IMR-90 (cell line): Measurements from ENCODE around the gene C3orf33. TPM values are rescaled to one million over a fixed set of nuclear protein-coding genes. Genes with fewer than 3 reads are reported as not detected.

Source experiments
- ATAC-seq: fragments of 200-7000 bp; cut with Tn5 transposase; 2 replicates; pipeline ENCODE4 v1.9.1; 2020; ENCODE audit warnings: low read depth, mild to moderate bottlenecking, moderate library complexity
- BruUV-seq: library from RNA; stranded (reverse); fragments of 400-500 nt; replicated peaks from 2 replicates; lab custom pipeline; 2021; lab: Mats Ljungman, UMichigan
- CTCF ChIA-PET: fragments of 300-600 bp; formaldehyde crosslinking; extraction: SDS; loops from one replicate; lab custom pipeline; 2021; ENCODE audit warnings: antibody characterized with exemption; lab: Yijun Ruan, JAX
- POLR2A ChIA-PET: fragments of 300-600 bp; sonication (Branson Sonifier 250); formaldehyde crosslinking; loops from one replicate; lab custom pipeline; 2022; ENCODE audit warnings: antibody characterized with exemption; ENCODE audit not compliant: unreplicated experiment; lab: Charles Lee
- DNase-seq: peaks from one replicate; pipeline ENCODE4 v3.0.0; 2013
- H2AFZ ChIP-seq: replicated peaks from 2 replicates; pipeline ENCODE3; 2013; ENCODE audit warnings: low read length, mild to moderate bottlenecking; ENCODE audit not compliant: poor library complexity
- H2AK5ac ChIP-seq: 2 replicates; pipeline ENCODE4 v1.6.1; 2013; ENCODE audit warnings: low read depth, low read length, inconsistent platforms
- H2AK9ac ChIP-seq: replicated peaks from 2 replicates; pipeline ENCODE3; 2013; ENCODE audit warnings: mild to moderate bottlenecking, low read depth, low read length, moderate library complexity; ENCODE audit not compliant: poor library complexity
- H2BK120ac ChIP-seq: 2 replicates; pipeline ENCODE4 v1.6.1; 2013; ENCODE audit warnings: low read depth, low read length, inconsistent platforms
- H2BK15ac ChIP-seq: 3 replicates; pipeline ENCODE4 v1.6.1; 2013; ENCODE audit warnings: low read depth, low read length, inconsistent platforms
- H2BK20ac ChIP-seq: 2 replicates; pipeline ENCODE4 v1.6.1; 2013; ENCODE audit warnings: low read depth, mild to moderate bottlenecking, inconsistent platforms, low read length, moderate library complexity
- H2BK5ac ChIP-seq: 2 replicates; pipeline ENCODE4 v1.6.1; 2013; ENCODE audit warnings: mild to moderate bottlenecking, low read depth, low read length, inconsistent platforms; ENCODE audit not compliant: poor library complexity, severe bottlenecking
- H3K14ac ChIP-seq: replicated peaks from 2 replicates; pipeline ENCODE4 v1.6.1; 2013; ENCODE audit warnings: low read depth, low read length, inconsistent platforms
- H3K18ac ChIP-seq: 2 replicates; pipeline ENCODE4 v1.6.1; 2013; ENCODE audit warnings: low read depth, low read length, control low read depth
- H3K23ac ChIP-seq: 2 replicates; pipeline ENCODE4 v1.6.1; 2013; ENCODE audit warnings: low read depth, low read length, inconsistent platforms
- H3K27ac ChIP-seq: 2 replicates; pipeline ENCODE4 v1.5.1; 2013; ENCODE audit warnings: mild to moderate bottlenecking, control low read depth, low read length; ENCODE audit not compliant: insufficient read depth
- H3K27me3 ChIP-seq: 2 replicates; pipeline ENCODE4 v1.6.1; 2013; ENCODE audit warnings: low read length; ENCODE audit not compliant: control insufficient read depth, insufficient read depth
- H3K36me3 ChIP-seq: 2 replicates; pipeline ENCODE4 v1.6.1; 2013; ENCODE audit warnings: low read length, mixed read lengths; ENCODE audit not compliant: control insufficient read depth, insufficient read depth
- H3K4ac ChIP-seq: 2 replicates; pipeline ENCODE4 v1.6.1; 2013; ENCODE audit warnings: low read depth, low read length, inconsistent platforms
- H3K4me1 ChIP-seq: 2 replicates; pipeline ENCODE4 v1.6.1; 2013; ENCODE audit warnings: low read length, mixed read lengths; ENCODE audit not compliant: control insufficient read depth, insufficient read depth
- H3K4me2 ChIP-seq: 2 replicates; pipeline ENCODE4 v1.6.1; 2013; ENCODE audit warnings: low read depth, mild to moderate bottlenecking, control low read depth, low read length, moderate library complexity
- H3K4me3 ChIP-seq: 2 replicates; pipeline ENCODE4 v1.5.1; 2013; ENCODE audit warnings: low read depth, mild to moderate bottlenecking, control low read depth, low read length, moderate library complexity; ENCODE audit not compliant: insufficient read depth
- H3K56ac ChIP-seq: 2 replicates; pipeline ENCODE4 v1.6.1; 2013; ENCODE audit warnings: low read length, inconsistent platforms; ENCODE audit not compliant: insufficient read depth; ENCODE audit errors: extremely low read depth
- H3K79me1 ChIP-seq, 2 experiments: 2 replicates each; pipeline ENCODE4 v1.6.1; 2013; ENCODE audit warnings: low read length in 2 of 2, inconsistent platforms in 1 of 2, low read depth in 1 of 2
- H3K9ac ChIP-seq: 2 replicates; pipeline ENCODE4 v1.6.1; 2013; ENCODE audit warnings: low read depth, low read length, control low read depth
- H3K9me1 ChIP-seq: 2 replicates; pipeline ENCODE4 v1.6.1; 2013; ENCODE audit warnings: low read length, inconsistent platforms; ENCODE audit not compliant: insufficient read depth
- H3K9me3 ChIP-seq: 2 replicates; pipeline ENCODE4 v1.6.1; 2013; ENCODE audit warnings: low read length; ENCODE audit not compliant: control insufficient read depth, insufficient read depth
- H4K20me1 ChIP-seq: 2 replicates; pipeline ENCODE4 v1.6.1; 2013; ENCODE audit warnings: low read length, inconsistent platforms; ENCODE audit not compliant: insufficient read depth
- H4K5ac ChIP-seq: 2 replicates; pipeline ENCODE4 v1.6.1; 2013; ENCODE audit warnings: mild to moderate bottlenecking, low read depth, low read length, control low read depth
- H4K8ac ChIP-seq, 2 experiments: 2 replicates each; pipeline ENCODE4 v1.6.1; 2013; ENCODE audit warnings: low read depth in 2 of 2, low read length in 2 of 2, control low read depth in 1 of 2, inconsistent platforms in 1 of 2
- H4K91ac ChIP-seq: 2 replicates; pipeline ENCODE4 v1.6.1; 2013; ENCODE audit warnings: low read depth, low read length, inconsistent platforms; ENCODE audit not compliant: insufficient read depth
- BHLHE40 ChIP-seq: fragments of 150-350 bp; IDR thresholded peaks from 2 replicates; pipeline ENCODE4 v1.6.1; 2016; ENCODE audit warnings: mild to moderate bottlenecking, low read depth, low read length
- CEBPB ChIP-seq: IDR thresholded peaks from 2 replicates; pipeline ENCODE4 v1.6.1; 2012; ENCODE audit warnings: low read depth, low read length, improper control_type of control experiment
- CHD1 ChIP-seq: IDR thresholded peaks from 2 replicates; pipeline ENCODE4 v1.6.1; 2012; ENCODE audit warnings: low read depth, low read length, improper control_type of control experiment
- CTCF ChIP-seq: conservative IDR thresholded peaks from 2 replicates; pipeline ENCODE4 v1.5.1; 2012; ENCODE audit warnings: mild to moderate bottlenecking, low read depth, low read length, improper control_type of control experiment
- ELK1 ChIP-seq: fragments of 150-350 bp; IDR thresholded peaks from 2 replicates; pipeline ENCODE4 v1.6.1; 2016; ENCODE audit warnings: low read depth, mild to moderate bottlenecking, low read length, moderate library complexity, borderline replicate concordance
- FOS ChIP-seq: fragments of 150-350 bp; IDR thresholded peaks from 2 replicates; pipeline ENCODE4 v1.6.1; 2016; ENCODE audit warnings: low read depth, low read length
- MAFK ChIP-seq: IDR thresholded peaks from 2 replicates; pipeline ENCODE4 v1.6.1; 2012; ENCODE audit warnings: low read depth, low read length, improper control_type of control experiment
- MAZ ChIP-seq: IDR thresholded peaks from 2 replicates; pipeline ENCODE4 v1.6.1; 2012; ENCODE audit warnings: low read depth, mild to moderate bottlenecking, low read length, improper control_type of control experiment, moderate library complexity, borderline replicate concordance
- MXI1 ChIP-seq: IDR thresholded peaks from 2 replicates; pipeline ENCODE4 v1.6.1; 2012; ENCODE audit warnings: low read depth, mild to moderate bottlenecking, low read length, moderate library complexity, borderline replicate concordance
- NFE2L2 ChIP-seq: fragments of 150-350 bp; IDR thresholded peaks from 2 replicates; pipeline ENCODE4 v1.6.1; 2016; ENCODE audit warnings: low read depth, mild to moderate bottlenecking, low read length
- POLR2A ChIP-seq: IDR thresholded peaks from 2 replicates; pipeline ENCODE4 v1.6.1; 2012; ENCODE audit warnings: mild to moderate bottlenecking, low read depth, low read length
- RAD21 ChIP-seq: IDR thresholded peaks from 2 replicates; pipeline ENCODE4 v1.6.1; 2012; ENCODE audit warnings: low read length, improper control_type of control experiment
- RCOR1 ChIP-seq: IDR thresholded peaks from 2 replicates; pipeline ENCODE4 v1.6.1; 2012; ENCODE audit warnings: mild to moderate bottlenecking, low read length, improper control_type of control experiment; ENCODE audit not compliant: insufficient replicate concordance
- RFX5 ChIP-seq: IDR thresholded peaks from 2 replicates; pipeline ENCODE4 v1.8.0; 2012; ENCODE audit warnings: low read depth, mild to moderate bottlenecking, low read length, moderate library complexity
- SMC3 ChIP-seq: fragments of 150-350 bp; IDR thresholded peaks from 2 replicates; pipeline ENCODE4 v1.6.1; 2016; ENCODE audit warnings: low read depth, mild to moderate bottlenecking, antibody characterized with exemption, low read length, moderate library complexity
- USF2 ChIP-seq: fragments of 150-350 bp; IDR thresholded peaks from 2 replicates; pipeline ENCODE4 v1.6.1; 2017; ENCODE audit warnings: mild to moderate bottlenecking, antibody characterized with exemption, low read length, low read depth
- WGBS, 2 experiments: methylation state at CpG; one replicate each; pipeline versions ENCODE4 v1.1.5 to v1.1.7; 2013; ENCODE audit warnings: missing lambda C conversion rate in 2 of 2; ENCODE audit not compliant: insufficient read length in 1 of 2; ENCODE audit errors: extremely low coverage in 2 of 2; 5-methylcytosine and 5-hydroxymethylcytosine counted together
- dilution Hi-C: fragments of 300-500 bp; cut with HindIII; formaldehyde crosslinking; loops from one replicate; pipeline ENCODE4 v1.14.3; 2018; ENCODE audit warnings: low sequenced_read_pairs; ENCODE audit not compliant: unreplicated experiment
- in situ Hi-C: fragments of 300-500 bp; cut with MboI; formaldehyde crosslinking; loops from 3 replicates; pipeline ENCODE4 v1.14.3; 2019; ENCODE audit warnings: low sequenced_read_pairs, inconsistent platforms, mixed read lengths
- intact Hi-C: fragments of 100-400 bp; cut with micrococcal nuclease; formaldehyde crosslinking; loops from 2 replicates; pipeline ENCODE4 v1.10.0; 2022
- polyA plus RNA-seq, 3 experiments: library from polyadenylated mRNA; depleted of rRNA; stranded (reverse); fragments of >200 nt; gene quantifications; 2 replicates each; pipeline ENCODE4 v1.2.3, GENCODE V29; 2012; ENCODE audit warnings: low replicate concordance in 1 of 3
- total RNA-seq: library from RNA; depleted of rRNA; stranded (reverse); fragments of >200 nt; gene quantifications from 2 replicates; pipeline ENCODE4 v1.2.3, GENCODE V29; 2012

The C3orf33 gene
- total and polyA plus RNA-seq, 2 of the 4 experiments (the other 2 are of a cell fraction): 0.72 to 1.2 TPM

GRCh38 chr3:155760653-155761052, 45.4 kb downstream of the C3orf33 start:
- ChIA-PET POLR2A (no interaction called here), CTCF (interaction anchor here (1.1 kb wide), 1 partner anchor 45 kb away, joined by 4 read pairs; the partner anchor contains the start of gene C3orf33)
- H2AK5ac ChIP-seq: no peak overlapping the region
- no peak overlapping the region for H2BK15ac ChIP-seq
- H3K9me1 ChIP-seq: no peaks in the 10 kb centered on the region
- H3K27me3 ChIP-seq: no peaks in the 10 kb centered on the region
- H3K4me1 ChIP-seq: no peaks in the 10 kb centered on the region
- no peak overlapping the region for H4K5ac ChIP-seq
- H3K18ac ChIP-seq: no peak overlapping the region
- H3K27ac ChIP-seq: no peak overlapping the region
- H3K14ac ChIP-seq: no peak overlapping the region
- no peak overlapping the region for H3K4ac ChIP-seq
- H3K23ac ChIP-seq: no peak overlapping the region
- H3K9ac ChIP-seq: no peak overlapping the region
- no peak overlapping the region for H3K4me2 ChIP-seq
- H2BK120ac ChIP-seq: no peak overlapping the region
- ATAC-seq (no peak), DNase-seq (no peak)
- WGBS, 2 experiments: no CpG with 5 or more reads among the region's 4 CpGs
- TF ChIP-seq RCOR1: no peak
- no peak for TF ChIP-seq MAFK
- no peak for TF ChIP-seq BHLHE40
- no peak for TF ChIP-seq USF2
- TF ChIP-seq POLR2A: no peak
- TF ChIP-seq CHD1: no peak
- no peak for TF ChIP-seq RAD21
- TF ChIP-seq NFE2L2: no peak
- no peak for TF ChIP-seq ELK1
- TF ChIP-seq CTCF: no peak
- TF ChIP-seq FOS: no peak
- no peak for TF ChIP-seq RFX5
- no peak for TF ChIP-seq MAZ
- no peak for TF ChIP-seq SMC3
- no peak for TF ChIP-seq MXI1
- TF ChIP-seq CEBPB: no peak
- intact Hi-C loops (no loop called here), in situ Hi-C loops (no loop called here), dilution Hi-C loops (no loop called here)
- H3K79me1 ChIP-seq: no peaks in the 10 kb centered on the region
- H3K56ac ChIP-seq: no peak overlapping the region
- H2AFZ ChIP-seq: no peak overlapping the region
- H2AK9ac ChIP-seq: no peak overlapping the region
- H2BK20ac ChIP-seq: no peak overlapping the region
- no peaks in the 10 kb centered on the region for H3K36me3 ChIP-seq
- BruUV-seq: no TSS peak
- no peaks in the 10 kb centered on the region for H4K20me1 ChIP-seq
- H3K4me3 ChIP-seq: no peak overlapping the region
- H3K9me3 ChIP-seq: no peaks in the 10 kb centered on the region
- H2BK5ac ChIP-seq: no peak overlapping the region
- H4K8ac ChIP-seq: no peak overlapping the region
- no peak overlapping the region for H4K91ac ChIP-seq
